ENCODE measurements around the gene DRD2.

The DRD2 gene

DNA sequence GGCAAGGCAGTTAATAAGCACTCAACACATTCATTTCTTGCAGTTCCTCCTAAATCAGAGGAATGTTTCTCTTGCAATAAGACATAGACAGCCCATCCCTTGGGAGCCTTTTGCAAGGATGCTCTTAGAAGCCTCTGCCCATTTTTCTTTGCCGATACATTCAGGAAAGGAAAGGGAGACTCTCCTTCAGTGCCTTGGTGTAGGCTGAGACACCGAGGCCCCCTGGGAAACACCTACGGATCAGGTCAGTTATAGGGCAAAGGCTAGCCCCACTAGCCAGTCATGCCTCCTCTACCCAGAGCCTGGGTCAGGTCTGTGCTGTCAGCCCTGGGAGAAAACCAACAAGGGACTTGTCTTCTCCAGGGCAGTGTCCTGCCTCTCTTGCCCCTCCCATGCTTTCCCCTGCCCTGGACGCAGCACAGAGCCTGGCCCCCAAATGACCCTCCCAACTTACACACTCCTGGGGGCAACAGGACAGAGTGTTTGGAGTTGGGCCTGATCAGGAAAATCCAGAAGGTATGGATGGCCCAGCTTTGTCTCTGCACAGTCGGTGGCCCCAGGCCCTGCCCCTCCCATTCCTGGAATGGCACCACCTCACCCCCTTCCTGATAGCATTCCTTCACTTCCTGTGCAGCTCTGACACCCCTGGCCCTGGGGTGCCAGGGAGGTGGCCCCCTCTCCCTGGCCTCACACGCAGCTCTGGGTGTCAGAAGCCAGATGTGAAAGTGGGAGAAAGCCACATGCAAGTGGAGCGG is 69.3 kb downstream of the DRD2 start:
- Histone ChIP-seq H4K20me1 (no peaks in the 10 kb centered on the region), H3K36me3 (no peaks in the 10 kb centered on the region), H3K4me1 (no peaks in the 10 kb centered on the region), H3K9ac (no peak overlapping the region), H3K4me3 (no peak overlapping the region), H3K4me2 (no peak overlapping the region), H3K27me3 (no peaks in the 10 kb centered on the region), H3K27ac (no peak overlapping the region), H3K9me3 (no peaks in the 10 kb centered on the region)
- TF ChIP-seq Cebpa-rat (IDR thresholded peaks at IDR 0.05), result no peak

DNA sequence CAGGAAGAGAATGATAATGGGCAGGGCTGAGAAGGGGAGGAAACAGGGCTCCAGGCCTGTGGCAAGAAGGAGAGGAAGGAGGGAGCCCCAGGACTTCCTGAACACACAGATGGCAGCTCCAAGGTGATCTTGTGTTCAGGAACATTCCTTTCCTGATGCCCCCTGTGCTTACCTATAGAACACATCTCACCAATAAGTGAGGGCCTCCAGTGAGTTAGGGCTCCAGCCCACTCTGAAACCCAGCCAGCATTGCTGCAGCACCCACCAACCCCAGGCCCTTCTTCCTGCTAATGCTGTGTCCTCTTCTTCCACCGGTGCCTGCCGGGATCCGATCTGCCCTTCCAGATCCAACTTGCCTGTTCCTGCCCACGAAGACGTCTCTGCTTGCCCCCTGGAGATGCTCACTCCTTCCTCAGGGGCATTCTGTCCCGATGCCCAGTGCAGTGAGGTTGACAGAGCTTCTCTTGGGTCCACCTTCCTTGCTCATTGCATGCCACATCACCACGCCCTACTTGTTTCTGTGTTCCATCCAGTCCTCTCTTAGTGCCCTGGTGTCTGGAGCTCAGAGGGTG is 70.3 kb downstream of the DRD2 start:
- TF ChIP-seq Cebpa-rat (IDR thresholded peaks at IDR 0.05), result no peak
- no peaks in the 10 kb centered on the region for H3K9me3 ChIP-seq
- no peak overlapping the region for H3K4me3 ChIP-seq
- H3K4me1 ChIP-seq, result no peaks in the 10 kb centered on the region
- no peak overlapping the region for H3K27ac ChIP-seq
- no peaks in the 10 kb centered on the region for H4K20me1 ChIP-seq
- H3K36me3 ChIP-seq, result no peaks in the 10 kb centered on the region
- H3K4me2 ChIP-seq, result no peak overlapping the region
- no peaks in the 10 kb centered on the region for H3K27me3 ChIP-seq
- H3K9ac ChIP-seq, result no peak overlapping the region

DNA sequence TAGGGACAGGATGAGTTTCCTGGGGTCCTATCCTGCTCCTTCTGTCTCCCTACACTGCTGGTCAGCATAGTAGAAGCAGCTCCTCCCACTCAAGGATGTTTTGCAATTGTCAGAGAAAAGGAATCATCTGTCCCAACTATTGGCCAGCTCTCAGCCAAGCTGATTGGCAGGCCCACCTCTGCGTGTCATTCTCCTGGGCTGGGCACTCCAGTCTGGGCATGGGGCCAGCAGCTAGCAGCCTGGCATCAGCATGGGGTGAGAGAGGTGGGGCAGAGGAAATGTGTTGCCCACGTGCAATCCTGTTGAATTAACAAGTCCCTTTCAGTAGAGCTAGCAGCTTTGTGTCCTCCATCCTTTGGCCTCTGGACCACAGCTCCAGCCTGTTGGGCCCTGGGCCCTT is 73.5 kb downstream of the DRD2 start:
- no peak overlapping the region for H3K4me2 ChIP-seq

DNA sequence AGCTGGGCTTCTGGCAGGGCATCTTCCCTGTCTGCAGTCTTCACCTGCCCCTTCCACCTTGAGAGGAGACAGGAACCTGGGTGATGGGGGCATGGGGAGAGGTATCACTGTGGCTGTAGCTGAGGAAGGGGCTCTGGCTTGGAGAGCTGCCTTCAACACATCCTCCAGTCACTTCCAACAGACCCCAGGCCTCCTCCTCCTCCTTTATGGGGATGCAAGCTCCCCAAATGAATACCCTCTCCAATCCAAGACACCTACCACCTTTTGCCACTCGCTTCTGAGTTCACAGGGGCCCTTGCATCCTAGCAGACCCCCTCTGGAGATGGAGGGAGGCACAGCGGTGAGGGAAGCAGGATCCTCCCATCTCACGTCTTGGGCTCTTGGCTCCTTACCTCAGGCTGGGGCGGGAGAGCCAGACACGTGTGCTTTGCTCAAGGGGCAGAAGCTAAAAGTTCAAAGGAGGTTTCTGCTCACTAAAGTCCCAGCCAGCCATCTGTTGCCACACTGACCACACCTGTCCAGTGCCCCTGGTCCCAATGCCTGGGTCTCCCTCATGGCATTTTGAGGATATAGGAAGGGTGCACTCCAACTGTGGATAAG is 74.5 kb downstream of the DRD2 start:
- Histone ChIP-seq H3K4me3 (no peak overlapping the region), H3K27ac (no peak overlapping the region)

More for the DNA sequence above, 73.5 kb downstream of the DRD2 start:
- Histone ChIP-seq H3K27me3 (no peaks in the 10 kb centered on the region), H3K36me3 (no peaks in the 10 kb centered on the region), H3K9ac (no peak overlapping the region), H3K4me1 (peaks cover 2% of the 10 kb centered on the region), H3K4me3 (no peak overlapping the region), H3K27ac (no peak overlapping the region), H3K9me3 (no peaks in the 10 kb centered on the region), H4K20me1 (no peaks in the 10 kb centered on the region)
- no peak for TF ChIP-seq Cebpa-rat (IDR thresholded peaks at IDR 0.05)

DNA sequence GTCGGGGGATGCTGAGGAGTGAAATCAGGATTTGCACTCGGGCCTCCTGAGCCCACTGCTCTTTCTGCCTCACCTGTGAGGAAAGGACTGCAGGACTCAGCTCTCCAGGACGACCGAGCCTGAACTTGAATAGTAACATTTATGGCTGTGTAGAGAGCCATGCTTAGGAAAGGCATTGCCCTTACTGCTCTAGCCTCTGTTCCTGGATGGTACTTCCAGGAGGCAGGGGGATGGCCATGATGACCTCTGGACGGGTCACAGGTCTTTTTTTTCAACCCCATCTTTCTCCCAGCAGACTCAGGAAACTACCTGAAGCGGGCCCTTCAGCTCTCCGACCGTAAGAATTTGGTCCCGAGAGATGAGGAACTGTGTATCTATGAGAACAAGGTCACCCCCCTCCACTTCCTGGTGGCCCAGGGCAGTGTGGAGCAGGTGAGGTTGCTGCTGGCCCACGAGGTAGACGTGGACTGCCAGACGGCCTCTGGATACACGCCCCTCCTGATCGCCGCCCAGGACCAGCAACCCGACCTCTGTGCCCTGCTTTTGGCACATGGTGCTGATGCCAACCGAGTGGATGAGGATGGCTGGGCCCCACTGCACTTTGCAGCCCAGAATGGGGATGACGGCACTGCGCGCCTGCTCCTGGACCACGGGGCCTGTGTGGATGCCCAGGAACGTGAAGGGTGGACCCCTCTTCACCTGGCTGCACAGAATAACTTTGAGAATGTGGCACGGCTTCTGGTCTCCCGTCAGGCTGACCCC is 76.3 kb downstream of the DRD2 start:
- Histone ChIP-seq H3K4me1 (peaks cover 25% of the 10 kb centered on the region), H3K27me3 (no peaks in the 10 kb centered on the region), H3K27ac (no peak overlapping the region), H3K36me3 (no peaks in the 10 kb centered on the region), H3K9me3 (no peaks in the 10 kb centered on the region), H4K20me1 (no peaks in the 10 kb centered on the region), H3K9ac (no peak overlapping the region), H3K4me3 (no peak overlapping the region), H3K4me2 (no peak overlapping the region)
- TF ChIP-seq Cebpa-rat (IDR thresholded peaks at IDR 0.05), result no peak

More for the DNA sequence above, 74.5 kb downstream of the DRD2 start:
- no peak overlapping the region for H3K9ac ChIP-seq
- H3K27me3 ChIP-seq, result no peaks in the 10 kb centered on the region
- no peaks in the 10 kb centered on the region for H4K20me1 ChIP-seq
- H3K4me1 ChIP-seq, result peaks cover 12% of the 10 kb centered on the region
- H3K4me2 ChIP-seq, result no peak overlapping the region
- no peaks in the 10 kb centered on the region for H3K36me3 ChIP-seq
- TF ChIP-seq Cebpa-rat (IDR thresholded peaks at IDR 0.05), result no peak
- no peaks in the 10 kb centered on the region for H3K9me3 ChIP-seq

DNA sequence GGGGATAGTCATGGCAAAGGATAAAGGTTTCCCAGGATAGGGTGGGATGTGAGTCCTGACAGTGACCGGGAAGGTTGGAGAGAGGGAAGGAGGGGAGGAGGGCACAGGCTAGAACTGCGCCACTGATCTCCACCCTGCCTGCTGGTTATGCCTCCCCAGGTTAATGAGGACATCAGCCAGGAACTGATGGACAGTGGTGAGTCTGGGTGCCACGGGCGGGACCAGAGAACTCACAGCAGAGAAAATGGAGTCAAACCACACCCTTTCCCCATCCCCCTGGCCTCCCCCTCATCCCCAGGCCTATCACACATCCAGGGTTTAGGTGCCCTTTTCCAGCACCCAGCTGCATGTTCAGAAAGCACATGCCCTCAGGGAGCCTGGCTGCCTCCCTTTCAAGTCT is 77.4 kb downstream of the DRD2 start:
- Histone ChIP-seq H3K36me3 (no peaks in the 10 kb centered on the region), H3K4me3 (no peak overlapping the region), H3K4me1 (peaks cover 25% of the 10 kb centered on the region), H3K9me3 (no peaks in the 10 kb centered on the region), H3K9ac (no peak overlapping the region), H4K20me1 (no peaks in the 10 kb centered on the region), H3K27me3 (no peaks in the 10 kb centered on the region), H3K4me2 (no peak overlapping the region), H3K27ac (no peak overlapping the region)
- no peak for TF ChIP-seq Cebpa-rat (IDR thresholded peaks at IDR 0.05)

DNA sequence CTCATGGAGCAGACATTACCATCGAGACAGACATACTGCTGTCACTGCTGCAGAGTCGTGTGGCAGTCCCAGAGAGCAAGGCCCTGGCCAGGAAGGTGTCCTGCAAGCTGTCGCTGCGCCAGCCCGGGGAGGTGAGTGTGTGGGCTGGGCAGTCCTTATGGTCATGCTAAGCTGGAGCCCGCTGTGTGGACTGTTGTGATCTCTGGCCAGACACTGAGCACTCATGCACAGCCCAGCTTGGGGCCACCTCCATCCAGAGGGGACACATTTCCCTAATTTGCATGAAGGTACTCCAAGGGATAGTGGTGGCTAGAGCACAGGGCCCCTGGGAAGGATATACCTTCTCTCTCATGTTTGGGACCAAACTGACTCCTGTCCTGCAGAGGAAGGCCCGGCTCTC is 78.0 kb downstream of the DRD2 start:
- Histone ChIP-seq H4K20me1 (no peaks in the 10 kb centered on the region), H3K9ac (no peak overlapping the region), H3K4me2 (no peak overlapping the region), H3K27me3 (no peaks in the 10 kb centered on the region), H3K4me1 (peaks cover 25% of the 10 kb centered on the region), H3K27ac (no peak overlapping the region), H3K9me3 (no peaks in the 10 kb centered on the region), H3K4me3 (no peak overlapping the region), H3K36me3 (no peaks in the 10 kb centered on the region)
- no peak for TF ChIP-seq Cebpa-rat (IDR thresholded peaks at IDR 0.05)

DNA sequence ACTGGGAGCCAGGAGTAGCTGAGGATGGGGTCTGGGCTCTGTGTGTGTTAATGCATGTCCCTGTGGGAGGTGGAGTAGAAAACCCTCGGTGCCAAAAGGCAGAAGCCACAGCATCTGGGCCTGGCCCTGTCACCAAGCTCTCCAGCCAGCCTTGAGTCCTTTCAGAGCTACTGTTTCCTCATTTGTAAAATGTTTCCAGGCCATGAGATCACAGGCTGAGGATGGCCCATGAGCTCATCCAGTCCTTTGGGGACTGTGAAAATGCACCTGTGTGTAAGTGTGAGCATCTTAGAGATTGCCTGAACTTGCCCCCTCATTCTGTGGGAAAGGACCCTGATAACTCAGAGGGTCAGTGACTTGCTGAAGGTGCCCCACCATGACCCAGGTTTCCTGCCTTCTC is 78.5 kb downstream of the DRD2 start:
- H3K36me3 ChIP-seq, result no peaks in the 10 kb centered on the region
- H3K4me3 ChIP-seq, result no peak overlapping the region
- H4K20me1 ChIP-seq, result no peaks in the 10 kb centered on the region
- no peak overlapping the region for H3K9ac ChIP-seq
- no peaks in the 10 kb centered on the region for H3K27me3 ChIP-seq
- no peak overlapping the region for H3K27ac ChIP-seq
- H3K4me2 ChIP-seq, result no peak overlapping the region
- peaks cover 25% of the 10 kb centered on the region for H3K4me1 ChIP-seq
- no peaks in the 10 kb centered on the region for H3K9me3 ChIP-seq
- TF ChIP-seq Cebpa-rat (IDR thresholded peaks at IDR 0.05), result no peak

DNA sequence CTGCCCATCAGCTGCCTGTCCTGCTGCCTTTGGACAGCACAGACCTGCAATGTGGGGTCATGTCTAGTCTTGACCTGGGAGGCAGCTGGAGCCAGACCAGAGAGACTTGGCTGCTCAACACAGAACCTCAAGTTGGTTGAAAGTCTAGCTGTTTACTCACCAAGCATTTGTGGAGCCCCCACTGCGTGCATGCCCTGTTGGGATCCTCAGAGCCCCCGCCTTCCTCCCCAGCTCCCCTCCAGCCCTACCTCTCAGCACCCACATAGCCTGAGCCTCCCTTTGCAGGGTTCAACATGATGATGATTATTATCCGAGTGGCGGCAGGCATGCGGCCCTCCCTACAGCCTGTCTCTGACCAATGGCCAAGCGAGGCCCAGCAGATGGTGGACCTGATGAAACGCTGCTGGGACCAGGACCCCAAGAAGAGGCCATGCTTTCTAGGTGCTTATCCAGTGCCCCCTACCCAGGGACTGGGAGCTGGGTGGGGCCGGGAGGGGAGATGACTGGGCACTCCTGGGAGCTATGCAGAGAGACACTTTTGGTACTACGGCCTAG is 79.3 kb downstream of the DRD2 start:
- Histone ChIP-seq H3K4me3 (no peak overlapping the region), H3K27me3 (no peaks in the 10 kb centered on the region), H3K4me1 (peaks cover 25% of the 10 kb centered on the region), H3K36me3 (no peaks in the 10 kb centered on the region), H3K4me2 (peak overlapping the region; percentile 78), H3K27ac (peak overlapping the region; percentile 60; the same call in 1 of the 2 replicates), H3K9me3 (no peaks in the 10 kb centered on the region), H4K20me1 (no peaks in the 10 kb centered on the region), H3K9ac (no peak overlapping the region)
- TF ChIP-seq Cebpa-rat (IDR thresholded peaks at IDR 0.05), result no peak
